Esophagus (tissue), 2 donors: ENCODE data around the gene RYR2. TPM values are rescaled to one million over a fixed set of nuclear protein-coding genes. Genes with fewer than 3 reads are reported as not detected.

Source experiments
- H3K27ac ChIP-seq, 2 donors: one replicate each; pipeline ENCODE4 v1.5.1; 2013; ENCODE audit warnings: low read depth in 2 of 2, mild to moderate bottlenecking in 2 of 2, inconsistent platforms in 1 of 2, low read length in 1 of 2, moderate library complexity in 1 of 2
- H3K27me3 ChIP-seq, 2 donors: one replicate each; pipeline ENCODE4 v1.6.1; 2013; ENCODE audit warnings: low read length in 2 of 2, control low read depth in 1 of 2, mild to moderate bottlenecking in 1 of 2; ENCODE audit not compliant: insufficient read depth in 2 of 2, control insufficient read depth in 1 of 2
- H3K36me3 ChIP-seq, 2 donors: one replicate each; pipeline ENCODE4 v1.6.1; 2013; ENCODE audit warnings: low read length in 1 of 2; ENCODE audit not compliant: control insufficient read depth in 2 of 2, insufficient read depth in 2 of 2
- H3K4me1 ChIP-seq, 2 donors: one replicate each; pipeline ENCODE4 v1.6.1; 2013; ENCODE audit warnings: low read length in 1 of 2; ENCODE audit not compliant: control insufficient read depth in 2 of 2, insufficient read depth in 2 of 2
- H3K4me3 ChIP-seq, 2 donors: one replicate each; pipeline ENCODE4 v1.5.1; 2013; ENCODE audit warnings: low read length in 2 of 2, mild to moderate bottlenecking in 2 of 2, low read depth in 1 of 2, moderate library complexity in 1 of 2
- H3K9me3 ChIP-seq, 2 donors: one replicate each; pipeline ENCODE4 v1.6.1; 2013; ENCODE audit warnings: mild to moderate bottlenecking in 2 of 2, low read depth in 1 of 2, low read length in 1 of 2, moderate library complexity in 1 of 2; ENCODE audit not compliant: control insufficient read depth in 2 of 2, insufficient read depth in 1 of 2
- WGBS, 2 donors: extraction: QIAGEN DNeasy Blood & Tissue Kit; methylation state at CpG; one replicate each; pipeline ENCODE4 v1.1.7; 2013; 5-methylcytosine and 5-hydroxymethylcytosine counted together
- polyA plus RNA-seq, 2 donors: library from polyadenylated mRNA; stranded (reverse); fragments of 200-250 nt; gene quantifications; one replicate each; pipeline ENCODE4 v1.2.3, GENCODE V29; 2013
- donor health status: healthy with polysubstance abuse.
- donor health status: Bipolar disorder and iron deficiency.

The RYR2 gene
- polyA plus RNA-seq, 2 donors, result 0.35 to 1.2 TPM

DNA sequence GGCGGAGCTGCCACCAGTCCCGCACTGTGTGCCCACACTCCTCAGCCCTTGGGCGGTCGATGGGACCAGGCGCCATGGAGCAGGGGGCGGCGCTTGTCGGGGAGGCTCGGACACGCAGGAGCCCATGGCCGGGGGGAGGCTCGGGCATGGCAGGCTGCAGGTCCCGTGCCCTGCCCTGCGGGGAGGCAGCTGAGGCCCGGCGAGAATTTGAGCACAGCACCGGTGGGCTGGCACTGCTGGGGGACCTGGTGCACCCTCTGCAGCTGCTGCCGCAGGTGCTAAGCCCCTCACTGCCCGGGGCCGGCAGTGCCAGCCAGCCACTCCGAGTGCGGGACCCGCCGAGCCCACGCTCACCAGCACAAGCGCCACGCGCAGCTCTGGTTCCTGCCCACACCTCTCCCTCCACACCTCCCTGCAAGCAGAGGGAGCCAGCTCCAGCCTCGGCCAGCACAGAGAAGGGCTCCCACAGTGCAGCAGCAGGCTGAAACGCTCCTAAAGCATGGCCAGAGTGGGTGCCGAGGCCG lies 267.7 kb downstream of the RYR2 start:
- no peaks in the 10 kb centered on the region for H3K4me1 ChIP-seq
- WGBS, 2 donors, result 92% methylated on average over 26 to 32 of the region's 32 CpGs

DNA sequence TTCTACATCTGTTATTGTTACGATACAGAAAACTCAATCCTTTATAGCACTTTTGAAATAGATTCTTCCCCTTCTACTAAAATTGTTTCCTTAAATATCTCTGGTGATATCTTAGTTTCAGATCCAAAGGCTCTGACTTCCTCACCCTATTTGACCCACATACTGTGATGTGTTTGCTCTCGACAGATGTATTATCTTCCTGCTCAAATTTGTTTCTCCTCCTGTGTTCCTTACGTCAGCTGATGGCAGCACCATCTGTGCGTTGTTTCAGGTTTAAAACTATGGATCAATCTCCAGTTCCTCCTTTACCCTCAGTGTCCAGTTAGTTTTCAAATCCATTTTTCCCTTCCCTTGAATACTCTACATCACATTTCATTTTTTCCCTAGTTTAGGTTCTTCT lies 274.4 kb downstream of the RYR2 start:
- H3K36me3 ChIP-seq, result no peaks in the 10 kb centered on the region
- 66 to 67% methylated on average over 4 of the region's 4 CpGs for WGBS, 2 donors

More for the DNA sequence above, 267.7 kb downstream of the RYR2 start:
- no peak overlapping the region for H3K27ac ChIP-seq
- H3K27me3 ChIP-seq, result no peaks in the 10 kb centered on the region
- H3K4me3 ChIP-seq, result no peak overlapping the region
- H3K9me3 ChIP-seq, result peaks cover 2% of the 10 kb centered on the region in 2 donors
- no peaks in the 10 kb centered on the region for H3K36me3 ChIP-seq

DNA sequence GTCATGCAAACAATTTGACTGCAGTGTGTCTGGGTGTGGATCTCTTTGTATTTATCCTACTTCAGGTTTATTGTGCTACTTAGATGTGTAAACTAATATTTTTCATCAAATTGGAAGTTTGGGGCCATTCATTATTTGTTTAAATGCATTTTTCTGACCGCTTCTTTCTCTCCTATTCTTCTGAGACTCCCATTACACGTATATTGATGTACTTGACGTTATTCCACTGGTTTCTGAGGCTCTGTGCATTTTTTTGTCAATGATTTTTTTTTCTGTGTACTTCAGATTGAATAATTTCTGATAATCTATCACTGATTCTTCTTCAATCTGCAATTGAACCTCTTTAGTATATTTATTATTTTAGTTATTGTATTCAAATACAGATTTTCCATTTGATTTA lies 276.8 kb downstream of the RYR2 start:
- no peaks in the 10 kb centered on the region for H3K36me3 ChIP-seq
- no peaks in the 10 kb centered on the region for H3K9me3 ChIP-seq
- H3K27me3 ChIP-seq, result no peaks in the 10 kb centered on the region
- WGBS, 2 donors, result 70 to 75% methylated on average over 3 of the region's 3 CpGs
- no peak overlapping the region for H3K4me3 ChIP-seq
- H3K27ac ChIP-seq, result no peak overlapping the region
- no peaks in the 10 kb centered on the region for H3K4me1 ChIP-seq

More for the DNA sequence above, 274.4 kb downstream of the RYR2 start:
- no peaks in the 10 kb centered on the region for H3K27me3 ChIP-seq
- H3K4me1 ChIP-seq, result no peaks in the 10 kb centered on the region
- H3K9me3 ChIP-seq, result no peaks in the 10 kb centered on the region
- no peak overlapping the region for H3K27ac ChIP-seq
- H3K4me3 ChIP-seq, result no peak overlapping the region

DNA sequence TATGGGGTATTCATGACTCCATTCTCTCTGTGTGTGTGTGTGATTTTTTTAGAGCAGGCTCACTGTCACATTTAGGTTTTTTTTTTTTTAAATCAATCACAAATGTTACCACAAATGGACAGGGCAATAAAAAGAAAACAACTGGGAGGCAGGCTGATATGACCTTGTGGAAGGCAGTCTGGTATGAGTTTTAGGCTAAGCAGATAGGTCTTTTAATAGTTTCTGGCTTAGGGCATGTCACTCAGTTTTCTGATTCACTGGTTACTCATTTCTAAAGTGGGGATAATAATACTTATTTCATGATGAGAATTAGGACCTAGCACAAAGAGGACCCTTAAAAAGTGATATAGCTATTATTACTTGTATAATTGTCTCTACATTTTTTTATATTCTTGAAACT lies 278.9 kb downstream of the RYR2 start:
- H3K4me3 ChIP-seq, result no peak overlapping the region
- no peaks in the 10 kb centered on the region for H3K4me1 ChIP-seq
- H3K36me3 ChIP-seq, result no peaks in the 10 kb centered on the region
- no peaks in the 10 kb centered on the region for H3K27me3 ChIP-seq
- no peaks in the 10 kb centered on the region for H3K9me3 ChIP-seq
- no peak overlapping the region for H3K27ac ChIP-seq

DNA sequence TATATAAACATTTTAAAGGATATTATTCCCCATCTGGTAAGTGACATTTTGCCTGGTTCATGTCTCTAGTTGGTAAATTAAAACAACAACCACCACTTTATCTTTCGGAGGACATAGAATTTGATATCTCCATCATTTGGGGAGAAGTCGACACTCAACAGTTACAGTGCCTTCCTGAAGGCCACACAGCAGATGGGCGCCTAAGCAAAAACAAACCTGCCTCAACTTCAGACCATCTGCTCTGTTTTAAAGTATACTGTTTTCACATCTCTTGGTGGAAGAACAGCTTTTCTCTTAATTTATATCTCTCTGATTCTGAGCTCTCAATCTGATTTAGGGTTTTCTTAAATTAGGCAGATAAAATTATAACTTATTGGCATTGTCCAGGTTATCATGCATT lies 282.2 kb downstream of the RYR2 start:
- Histone ChIP-seq H3K27me3 (no peaks in the 10 kb centered on the region), H3K36me3 (no peaks in the 10 kb centered on the region), H3K9me3 (no peaks in the 10 kb centered on the region), H3K4me1 (no peaks in the 10 kb centered on the region), H3K4me3 (no peak overlapping the region), H3K27ac (no peak overlapping the region)
- 88 to 89% methylated on average over 3 of the region's 3 CpGs for WGBS, 2 donors

DNA sequence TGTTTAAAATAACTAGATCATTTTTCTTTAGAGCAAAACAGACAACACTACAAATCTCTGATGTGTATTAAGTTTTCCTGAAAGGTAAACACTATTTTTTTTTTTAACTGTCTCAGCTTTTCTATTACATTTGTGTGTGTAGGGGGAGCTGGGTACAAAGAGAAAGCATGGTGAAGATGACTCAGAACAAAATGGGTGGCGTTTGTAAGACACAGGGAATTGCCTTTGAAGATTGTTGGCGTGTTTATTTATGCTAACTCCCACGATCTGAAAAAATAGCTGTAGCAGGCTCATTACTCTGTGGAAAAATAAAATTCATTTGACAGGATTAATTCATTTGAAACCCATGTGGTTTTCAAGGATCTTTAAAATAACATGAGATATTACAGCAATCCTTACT lies 285.1 kb downstream of the RYR2 start:
- H3K9me3 ChIP-seq, result no peaks in the 10 kb centered on the region
- no peaks in the 10 kb centered on the region for H3K4me1 ChIP-seq
- WGBS, 2 donors, result 32 to 41% methylated on average over 3 of the region's 3 CpGs

DNA sequence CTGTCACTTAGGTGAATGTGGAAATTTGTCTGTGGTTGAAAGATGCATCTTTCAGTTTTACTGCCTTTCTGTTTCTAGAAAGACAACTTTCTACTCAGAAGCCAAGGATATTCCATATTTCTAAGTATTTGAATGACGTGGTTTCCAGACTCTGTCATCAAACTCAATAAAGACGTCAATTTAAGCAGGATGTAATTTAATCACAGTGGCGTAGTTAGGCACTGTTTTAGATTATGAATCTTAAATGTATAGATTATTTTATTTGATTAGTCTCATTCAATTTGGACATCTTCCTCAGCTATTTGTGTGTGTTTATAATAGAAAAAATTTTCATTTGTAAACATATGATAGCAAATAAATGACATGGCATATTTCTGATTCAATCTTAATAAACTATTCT lies 298.9 kb downstream of the RYR2 start:
- no peak overlapping the region for H3K27ac ChIP-seq
- no peaks in the 10 kb centered on the region for H3K4me1 ChIP-seq
- no peak overlapping the region for H3K4me3 ChIP-seq
- WGBS, 2 donors, result 77% methylated on average over 3 of the region's 3 CpGs
- no peaks in the 10 kb centered on the region for H3K27me3 ChIP-seq
- no peaks in the 10 kb centered on the region for H3K36me3 ChIP-seq
- no peaks in the 10 kb centered on the region for H3K9me3 ChIP-seq

More for the DNA sequence above, 285.1 kb downstream of the RYR2 start:
- Histone ChIP-seq H3K4me3 (no peak overlapping the region), H3K27ac (no peak overlapping the region), H3K36me3 (no peaks in the 10 kb centered on the region), H3K27me3 (no peaks in the 10 kb centered on the region)

DNA sequence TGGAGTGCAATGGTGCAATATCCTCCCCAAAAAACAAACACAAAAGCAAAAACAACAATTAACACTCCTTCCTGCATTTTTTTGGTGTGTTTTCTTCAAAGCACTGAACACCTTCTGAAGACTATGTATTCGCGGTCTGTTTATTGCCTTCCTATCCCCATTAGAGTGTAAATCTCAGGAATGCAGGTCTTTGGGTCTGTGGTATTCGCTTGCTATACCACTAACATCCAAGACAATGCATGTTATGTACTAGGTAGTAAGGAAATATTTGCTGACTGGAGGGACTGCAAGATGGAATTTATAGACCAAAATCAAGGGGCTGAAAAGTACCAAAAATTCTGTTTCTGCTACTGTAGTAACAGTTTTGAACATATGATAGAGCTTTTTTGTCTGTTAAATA lies 299.4 kb downstream of the RYR2 start:
- Histone ChIP-seq H3K27ac (no peak overlapping the region), H3K9me3 (no peaks in the 10 kb centered on the region), H3K4me3 (no peak overlapping the region), H3K27me3 (no peaks in the 10 kb centered on the region), H3K4me1 (no peaks in the 10 kb centered on the region), H3K36me3 (no peaks in the 10 kb centered on the region)
- 42 to 44% methylated on average over 3 of the region's 3 CpGs for WGBS, 2 donors

DNA sequence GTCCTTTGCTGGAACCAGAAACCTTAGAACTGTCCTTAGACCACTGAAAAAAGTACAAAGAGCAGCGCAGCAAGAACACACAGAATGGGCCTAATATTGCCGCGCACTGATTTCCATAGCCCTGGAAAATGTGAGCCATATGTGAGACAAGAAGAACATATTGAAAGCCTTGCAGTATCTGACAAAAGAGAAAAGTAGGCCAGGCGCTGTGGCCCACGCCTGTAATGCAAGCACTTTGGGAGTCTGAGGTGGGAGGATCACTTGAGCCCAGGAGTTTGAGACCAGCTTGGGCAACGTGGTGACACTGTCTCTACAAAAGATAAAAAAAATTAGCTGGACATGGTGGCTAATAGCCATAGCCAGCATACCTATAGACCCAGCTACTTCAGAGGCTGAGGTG lies 300.7 kb downstream of the RYR2 start:
- Histone ChIP-seq H3K36me3 (no peaks in the 10 kb centered on the region), H3K4me1 (no peaks in the 10 kb centered on the region), H3K4me3 (no peak overlapping the region), H3K27ac (no peak overlapping the region), H3K27me3 (no peaks in the 10 kb centered on the region), H3K9me3 (no peaks in the 10 kb centered on the region)
- WGBS, 2 donors, result 90 to 91% methylated on average over 6 of the region's 6 CpGs

DNA sequence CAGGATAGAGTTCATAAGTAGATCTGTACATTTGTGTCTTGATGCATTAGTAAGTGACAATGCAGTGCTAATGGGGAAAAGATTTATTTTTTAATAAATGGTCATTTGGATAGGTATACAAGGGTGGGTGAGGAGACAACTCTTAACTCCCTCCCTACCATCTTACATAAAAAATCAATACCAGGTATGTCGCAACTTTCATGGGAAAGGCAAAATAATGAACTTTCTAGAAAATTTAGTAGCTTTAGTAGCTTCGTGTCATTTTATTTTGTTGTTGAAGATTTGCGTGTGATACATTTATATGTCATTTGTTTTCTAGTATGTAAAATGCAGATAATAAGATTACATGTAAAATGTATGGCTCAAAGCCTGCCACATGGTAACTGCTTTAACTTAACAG lies 310.8 kb downstream of the RYR2 start:
- no peaks in the 10 kb centered on the region for H3K36me3 ChIP-seq
- no peaks in the 10 kb centered on the region for H3K4me1 ChIP-seq
- H3K27ac ChIP-seq, result no peak overlapping the region
- H3K9me3 ChIP-seq, result no peaks in the 10 kb centered on the region
- 89 to 94% methylated on average over 3 of the region's 3 CpGs for WGBS, 2 donors
- H3K27me3 ChIP-seq, result no peaks in the 10 kb centered on the region
- no peak overlapping the region for H3K4me3 ChIP-seq
